HG03280 (cell line): ENCODE results near the gene NIPAL1.

Experiments used
- ATAC-seq: cut with Tn5 transposase; IDR thresholded peaks from one replicate; pipeline ENCODE4 v1.9.1; 2021; ENCODE audit warnings: mild to moderate bottlenecking, moderate library complexity; ENCODE audit not compliant: unreplicated experiment

NIPAL1 gene

DNA sequence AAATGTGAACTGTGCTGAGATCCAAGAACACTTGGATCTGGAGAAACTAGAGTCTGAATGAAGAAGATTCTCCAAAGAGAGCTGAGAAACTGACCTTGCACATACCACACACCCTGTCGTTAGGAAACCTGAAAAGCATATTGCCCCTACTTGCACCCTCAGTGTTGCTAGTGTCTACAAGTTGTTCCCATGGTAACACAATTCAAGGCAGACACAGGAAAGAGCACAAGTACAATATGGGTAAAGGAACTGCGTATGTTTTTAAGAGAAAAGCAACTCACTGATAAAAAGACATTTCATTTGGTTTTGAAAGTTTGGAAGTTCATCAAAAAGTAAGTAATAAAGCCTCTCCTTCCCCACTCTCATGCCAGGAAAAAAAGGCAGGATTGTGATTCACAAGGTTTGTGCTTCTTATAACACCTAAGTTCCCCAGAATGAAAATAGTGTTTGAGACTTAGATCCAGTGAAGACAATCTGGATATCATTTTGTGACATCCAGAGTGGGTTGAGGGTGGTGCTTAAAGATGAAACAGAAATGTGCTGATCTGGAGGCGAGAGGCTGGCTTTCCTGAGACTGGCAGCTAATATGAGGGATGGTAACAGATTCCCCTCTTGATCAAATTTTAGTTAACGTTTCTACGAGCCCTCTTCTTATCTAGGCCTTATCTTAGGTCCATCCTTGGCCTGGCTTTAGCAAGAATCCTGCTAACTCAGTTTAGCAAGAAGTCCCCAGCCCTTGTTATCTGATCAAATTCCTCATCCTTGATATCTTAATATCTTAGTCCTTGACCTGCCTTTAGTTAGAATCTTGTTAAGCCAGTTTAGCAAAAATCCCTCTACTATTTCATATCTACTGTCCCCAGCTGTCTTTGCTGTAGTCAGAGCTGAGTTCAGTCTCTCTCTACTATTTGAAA, 42.3 kb downstream of the NIPAL1 start:
- ATAC-seq, result no peak

DNA sequence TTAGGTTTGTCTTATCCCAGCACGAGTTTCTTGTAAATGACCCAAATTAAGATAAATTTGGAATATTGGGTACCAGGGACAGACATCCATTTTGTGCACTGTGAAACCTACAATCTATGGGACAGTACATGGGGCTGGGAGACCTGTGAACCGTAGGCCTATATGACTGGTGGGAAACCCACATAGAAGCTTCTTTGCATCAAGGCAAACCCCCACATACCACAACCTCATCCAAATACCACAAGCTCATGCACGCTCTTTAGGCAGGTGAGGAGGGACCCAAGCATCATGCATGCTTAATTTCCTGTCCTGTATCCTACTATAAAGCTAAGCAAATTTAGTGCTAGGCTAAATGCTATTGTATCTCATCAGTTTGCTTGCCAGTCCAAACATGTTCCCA, 47.8 kb downstream of the NIPAL1 start:
- no peak for ATAC-seq

- ATAC-seq, result peak; percentile 51
Observed at GRCh38 chr4:48065587-48066052, 49.0 kb downstream of the NIPAL1 start.

- ATAC-seq, result no peak
Observed at GRCh38 chr4:48067536-48067935, 51.0 kb downstream of the NIPAL1 start.

DNA sequence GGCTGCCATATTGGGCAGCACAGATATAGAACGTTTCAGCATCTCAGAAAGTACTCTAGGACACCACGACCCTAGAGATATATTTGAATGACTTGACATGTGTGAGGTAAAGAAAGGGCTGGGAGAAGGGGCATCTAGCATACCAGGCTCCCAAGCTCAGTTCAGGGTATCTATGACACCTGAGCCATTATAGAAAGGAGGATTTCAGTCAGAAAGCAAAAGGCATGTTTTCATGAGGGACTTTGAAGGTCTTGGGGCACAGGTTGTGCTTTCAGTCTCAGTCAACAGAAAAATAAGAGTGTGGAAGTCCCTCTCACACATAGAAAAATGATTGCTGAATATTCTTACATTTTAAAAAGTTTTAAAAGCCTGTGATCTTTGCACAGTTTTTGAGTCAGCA, 51.6 kb downstream of the NIPAL1 start:
- ATAC-seq, result no peak

DNA sequence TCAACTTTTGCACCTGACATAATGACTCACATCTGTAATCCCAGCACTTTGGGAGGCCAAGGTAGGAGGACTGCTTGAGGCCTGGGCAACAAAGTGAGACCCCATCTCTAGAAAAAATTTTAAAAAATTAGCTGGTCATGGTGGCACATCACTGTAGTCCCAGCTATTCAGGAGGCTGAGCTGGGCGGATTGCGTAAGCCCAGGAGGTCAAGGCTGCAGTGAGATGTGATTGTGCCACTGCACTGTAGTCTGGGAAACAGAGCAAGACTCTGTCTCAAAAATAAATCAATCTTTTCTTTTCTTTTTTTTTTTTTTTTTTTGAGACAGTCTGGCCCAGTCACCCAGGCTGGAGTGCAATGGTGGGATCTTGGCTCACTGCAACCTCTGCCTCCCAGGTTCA, 52.5 kb downstream of the NIPAL1 start:
- ATAC-seq, result no peak

GRCh38 chr4:48071191-48071590, 54.6 kb downstream of the NIPAL1 start:
- ATAC-seq, result no peak

DNA sequence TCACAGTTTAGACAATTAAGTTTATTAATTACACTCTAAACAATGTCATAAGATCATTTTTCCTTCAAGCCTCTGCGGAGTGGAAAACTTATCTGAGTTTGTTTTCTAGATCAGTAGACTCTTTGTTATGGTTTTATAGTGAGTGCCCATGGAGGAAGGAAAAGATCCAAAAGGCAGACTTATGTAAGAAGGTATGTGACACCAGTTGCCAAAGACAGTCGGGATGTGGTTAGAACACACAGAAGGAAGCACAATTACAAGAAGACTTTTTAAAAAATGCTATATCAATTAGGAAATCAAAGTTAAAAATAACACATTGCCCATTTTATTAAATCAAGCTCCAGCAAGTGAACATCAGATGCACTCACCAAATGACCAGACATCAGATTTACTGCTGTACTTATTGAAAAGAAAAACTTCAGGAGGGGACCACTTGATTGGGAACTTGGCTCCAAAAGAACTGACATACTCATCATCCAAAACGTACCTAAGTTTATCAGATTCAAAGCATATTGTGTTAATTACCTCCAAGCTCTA, 57.1 kb downstream of the NIPAL1 start:
- no peak for ATAC-seq

- ATAC-seq, result no peak
Observed at GRCh38 chr4:48074657-48075056, 58.1 kb downstream of the NIPAL1 start.

- no peak for ATAC-seq
Observed at GRCh38 chr4:48078425-48078824, 61.9 kb downstream of the NIPAL1 start.

GRCh38 chr4:48078862-48079655, 62.5 kb downstream of the NIPAL1 start:
- ATAC-seq, result no peak

GRCh38 chr4:48079972-48080391, 63.4 kb downstream of the NIPAL1 start:
- ATAC-seq, result no peak

- no peak for ATAC-seq
Observed at GRCh38 chr4:48081196-48081595, 64.6 kb downstream of the NIPAL1 start.

- ATAC-seq, result no peak
Observed at GRCh38 chr4:48082956-48083355, 66.4 kb downstream of the NIPAL1 start.

DNA sequence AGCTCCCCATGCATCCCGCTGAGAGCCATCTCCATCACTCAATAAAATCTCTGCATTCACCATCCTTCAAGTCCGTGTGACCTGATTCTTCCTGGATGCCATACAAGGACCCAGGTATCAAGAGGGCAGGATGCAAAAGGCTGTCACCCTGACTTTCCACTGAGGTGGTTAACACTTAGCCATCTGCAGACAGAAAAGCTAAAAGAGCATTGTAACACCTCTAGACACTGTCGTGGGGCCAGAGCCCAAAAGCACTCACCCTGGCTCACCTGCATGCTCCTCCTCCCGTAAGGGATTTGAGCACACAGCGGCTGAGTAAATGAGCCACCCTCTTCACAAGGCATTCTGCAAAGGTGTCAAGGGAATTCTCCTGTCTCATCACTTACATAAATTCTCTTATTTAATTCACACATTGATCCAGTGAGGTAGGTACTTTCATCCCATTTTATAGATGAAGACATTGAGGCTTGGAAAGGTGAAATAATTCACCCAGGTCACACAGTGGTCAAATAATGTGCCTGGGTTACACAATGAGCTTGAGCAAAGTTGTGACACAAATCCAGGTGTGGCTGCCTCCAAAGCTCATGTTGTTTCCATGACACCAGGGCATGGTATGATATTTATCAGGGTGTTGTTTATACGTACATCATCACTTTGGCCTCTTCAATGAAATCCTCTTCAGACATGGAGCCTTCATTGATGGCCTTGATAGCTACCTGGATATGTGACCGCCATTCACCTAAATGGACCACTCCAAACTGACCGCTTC, 69.4 kb downstream of the NIPAL1 start:
- ATAC-seq, result no peak
